Measurements from ENCODE around the gene TLR10. TPM values are rescaled to one million over a fixed set of nuclear protein-coding genes. Genes with fewer than 3 reads are reported as not detected.

The TLR10 gene
- polyA plus RNA-seq, 1 of the 3 experiments (the other 2 are of a cell fraction) = not detected

DNA sequence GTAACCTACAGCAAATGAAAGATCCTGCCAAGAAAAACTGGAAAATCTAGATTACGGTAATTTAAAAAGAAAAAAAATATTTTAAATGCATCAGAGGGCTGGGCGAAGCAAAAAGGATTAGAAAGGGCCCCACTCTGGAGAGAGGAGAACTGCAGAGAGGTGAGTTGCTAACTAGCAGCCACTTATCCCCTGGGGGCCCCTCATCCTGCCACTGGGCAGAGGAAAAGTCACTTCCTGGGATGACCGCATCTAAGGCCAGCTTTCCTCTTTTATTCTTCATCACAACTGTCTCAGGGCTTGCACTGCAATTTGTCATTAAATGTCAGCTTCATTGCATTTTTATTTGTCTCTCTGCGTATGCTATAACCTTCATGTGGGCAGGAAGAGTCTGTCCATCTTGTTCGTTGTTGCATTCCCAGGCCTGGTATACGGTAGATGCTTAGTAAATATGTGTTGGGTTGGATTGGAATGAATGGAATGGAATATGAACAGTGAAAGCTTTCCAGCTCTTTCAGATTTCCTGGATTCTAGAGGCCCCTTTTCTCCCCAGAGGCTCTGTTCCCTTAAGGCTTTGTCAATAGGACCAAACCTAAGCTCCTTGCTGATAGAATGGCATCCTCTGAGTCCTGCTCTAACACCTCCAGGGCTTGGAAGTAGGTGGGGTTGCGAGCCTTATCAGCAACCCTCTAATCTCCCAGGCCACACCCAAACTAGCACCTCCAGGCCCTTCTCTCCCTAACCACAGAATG lies 58.9 kb downstream of the TLR10 start (continued):
- no peak for TF ChIP-seq RCOR1 (IDR thresholded peaks at IDR 0.05; ENCODE audit: low read length)
- TF ChIP-seq TCF12 (IDR thresholded peaks at IDR 0.05) = no peak
- no peak for TF ChIP-seq RXRA (IDR thresholded peaks at IDR 0.05; ENCODE audit: borderline replicate concordance, low read depth)
- TF ChIP-seq, protein P1, sequence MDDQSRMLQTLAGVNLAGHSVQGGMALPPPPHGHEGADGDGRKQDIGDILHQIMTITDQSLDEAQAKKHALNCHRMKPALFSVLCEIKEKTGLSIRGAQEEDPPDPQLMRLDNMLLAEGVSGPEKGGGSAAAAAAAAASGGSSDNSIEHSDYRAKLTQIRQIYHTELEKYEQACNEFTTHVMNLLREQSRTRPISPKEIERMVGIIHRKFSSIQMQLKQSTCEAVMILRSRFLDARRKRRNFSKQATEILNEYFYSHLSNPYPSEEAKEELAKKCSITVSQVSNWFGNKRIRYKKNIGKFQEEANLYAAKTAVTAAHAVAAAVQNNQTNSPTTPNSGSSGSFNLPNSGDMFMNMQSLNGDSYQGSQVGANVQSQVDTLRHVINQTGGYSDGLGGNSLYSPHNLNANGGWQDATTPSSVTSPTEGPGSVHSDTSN (IDR thresholded peaks at IDR 0.05) = no peak
- TF ChIP-seq, protein P2, sequence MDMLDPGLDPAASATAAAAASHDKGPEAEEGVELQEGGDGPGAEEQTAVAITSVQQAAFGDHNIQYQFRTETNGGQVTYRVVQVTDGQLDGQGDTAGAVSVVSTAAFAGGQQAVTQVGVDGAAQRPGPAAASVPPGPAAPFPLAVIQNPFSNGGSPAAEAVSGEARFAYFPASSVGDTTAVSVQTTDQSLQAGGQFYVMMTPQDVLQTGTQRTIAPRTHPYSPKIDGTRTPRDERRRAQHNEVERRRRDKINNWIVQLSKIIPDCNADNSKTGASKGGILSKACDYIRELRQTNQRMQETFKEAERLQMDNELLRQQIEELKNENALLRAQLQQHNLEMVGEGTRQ (IDR thresholded peaks at IDR 0.05; ENCODE audit: borderline replicate concordance, low read depth, low read length) = no peak
- no peak for TF ChIP-seq YY1 (IDR thresholded peaks at IDR 0.05; ENCODE audit: low read depth)
- no peak for TF ChIP-seq FOXJ3 (CRISPR knock-in tag; IDR thresholded peaks at IDR 0.05)
- no peak for TF ChIP-seq TAF1 (IDR thresholded peaks at IDR 0.05; ENCODE audit: borderline replicate concordance, low read depth, low read length)

DNA sequence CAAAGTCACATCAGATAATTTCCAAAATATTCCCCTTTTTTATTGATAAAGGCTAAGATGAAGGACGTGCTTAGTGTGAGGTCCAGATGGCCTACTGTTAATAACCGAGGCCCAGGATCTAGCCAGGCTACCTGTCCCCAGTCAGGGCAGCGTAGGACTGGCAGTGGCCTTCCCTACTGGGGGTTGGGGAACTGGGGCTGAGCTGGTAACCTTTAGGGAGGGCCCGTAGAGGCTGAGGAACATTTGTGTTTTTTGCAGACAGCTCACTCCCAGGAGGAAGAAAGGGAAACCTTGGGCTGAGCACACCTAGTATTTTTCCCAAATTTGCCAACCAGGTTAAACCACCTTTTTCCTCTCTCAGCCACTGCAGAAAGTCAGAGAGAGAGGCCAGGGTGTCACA lies 59.7 kb downstream of the TLR10 start:
- H3K9me3 ChIP-seq = no peaks in the 10 kb centered on the region
- no peaks in the 10 kb centered on the region for H3K4me1 ChIP-seq (ENCODE audit: control insufficient read depth in 1 of 2, insufficient read depth in 2 of 2, low read depth in 1 of 2, low read length in 1 of 2)
- no peak overlapping the region for H2AFZ ChIP-seq (ENCODE audit: low read depth)
- no peak overlapping the region for H3K4me3 ChIP-seq (ENCODE audit: low read depth in 2 of 2, low read length in 1 of 2)
- no peak overlapping the region for H3K9ac ChIP-seq
- no peak overlapping the region for H3K27ac ChIP-seq (ENCODE audit: low read depth in 2 of 2, low read length in 1 of 2)
- no CpG with 5 or more reads among the region's 4 CpGs for WGBS (ENCODE audit: low lambda C conversion rate)
- no peak for DNase-seq
- CTCF ChIA-PET = interaction anchor here (0.6 to 2.8 kb wide), 4 partner anchors 9 to 543 kb away, joined by 3 to 15 read pairs (median 8); no protein-coding TSS in a partner anchor
- TF ChIP-seq YY1 (IDR thresholded peaks at IDR 0.05; ENCODE audit: low read depth) (no peak), FOXJ3 (CRISPR knock-in tag; IDR thresholded peaks at IDR 0.05) (no peak), GATA2 (CRISPR knock-in tag; IDR thresholded peaks at IDR 0.05) (no peak), POLR2AphosphoS5 (IDR thresholded peaks at IDR 0.05; ENCODE audit: low read depth, low read length) (no peak), JUND (IDR thresholded peaks at IDR 0.05) (no peak), TAF1 (IDR thresholded peaks at IDR 0.05; ENCODE audit: borderline replicate concordance, low read depth, low read length) (no peak), TCF12 (IDR thresholded peaks at IDR 0.05) (no peak), RAD21 (IDR thresholded peaks at IDR 0.05; ENCODE audit: low read length) (no peak)
- TF ChIP-seq, protein P3, sequence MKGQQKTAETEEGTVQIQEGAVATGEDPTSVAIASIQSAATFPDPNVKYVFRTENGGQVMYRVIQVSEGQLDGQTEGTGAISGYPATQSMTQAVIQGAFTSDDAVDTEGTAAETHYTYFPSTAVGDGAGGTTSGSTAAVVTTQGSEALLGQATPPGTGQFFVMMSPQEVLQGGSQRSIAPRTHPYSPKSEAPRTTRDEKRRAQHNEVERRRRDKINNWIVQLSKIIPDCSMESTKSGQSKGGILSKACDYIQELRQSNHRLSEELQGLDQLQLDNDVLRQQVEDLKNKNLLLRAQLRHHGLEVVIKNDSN (IDR thresholded peaks at IDR 0.05; ENCODE audit: borderline replicate concordance, low read depth) = no peak
- TF ChIP-seq, protein P4, sequence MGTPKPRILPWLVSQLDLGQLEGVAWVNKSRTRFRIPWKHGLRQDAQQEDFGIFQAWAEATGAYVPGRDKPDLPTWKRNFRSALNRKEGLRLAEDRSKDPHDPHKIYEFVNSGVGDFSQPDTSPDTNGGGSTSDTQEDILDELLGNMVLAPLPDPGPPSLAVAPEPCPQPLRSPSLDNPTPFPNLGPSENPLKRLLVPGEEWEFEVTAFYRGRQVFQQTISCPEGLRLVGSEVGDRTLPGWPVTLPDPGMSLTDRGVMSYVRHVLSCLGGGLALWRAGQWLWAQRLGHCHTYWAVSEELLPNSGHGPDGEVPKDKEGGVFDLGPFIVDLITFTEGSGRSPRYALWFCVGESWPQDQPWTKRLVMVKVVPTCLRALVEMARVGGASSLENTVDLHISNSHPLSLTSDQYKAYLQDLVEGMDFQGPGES (IDR thresholded peaks at IDR 0.05; ENCODE audit: low read depth, low read length) = no peak
- TF ChIP-seq, protein P1 (IDR thresholded peaks at IDR 0.05) = no peak
- H3K9me2 ChIP-seq = no peaks in the 10 kb centered on the region
- H3F3A ChIP-seq (replicated peaks; ENCODE audit: insufficient read depth) = no peaks in the 10 kb centered on the region
- POLR2A ChIA-PET = no interaction called here
- no peaks in the 10 kb centered on the region for H4K20me1 ChIP-seq (ENCODE audit: insufficient read depth)
- H3K27me3 ChIP-seq (ENCODE audit: insufficient read depth) = no peaks in the 10 kb centered on the region
- no peak overlapping the region for H3K4me2 ChIP-seq
- no peaks in the 10 kb centered on the region for H3K79me2 ChIP-seq (ENCODE audit: insufficient read depth)
- no peaks in the 10 kb centered on the region for H3K36me3 ChIP-seq (replicated peaks in 1 of 2; ENCODE audit: control insufficient read depth in 1 of 2, insufficient read depth in 2 of 2, low read length in 1 of 2)

Small RNAs within 50 kb of the gene (small RNA-seq; reads per million reads assigned to genes)
- gene RNA5SP158 = 0 reads per million in 7 experiments

Other genes starting within 250 kb of the TLR10 start
- 8.2 and 8.9 TPM in 2 replicates for gene KLF3, start 118.8 kb downstream of the TLR10 start, polyA plus RNA-seq (2012; rRNA removed)
- gene TLR1, start 21.8 kb upstream of the TLR10 start, polyA plus RNA-seq (2012; rRNA removed) = 0.03 TPM in 1 of 2 replicates, not detected in the other
- gene TLR6, start 73.8 kb upstream of the TLR10 start, polyA plus RNA-seq (2012; rRNA removed) = 0.10 and 0.19 TPM in 2 replicates
- 48.2 and 54.2 TPM in 2 replicates for gene FAM114A1, start 84.8 kb upstream of the TLR10 start, polyA plus RNA-seq (2012; rRNA removed)
- 0.13 and 0.15 TPM in 2 replicates for gene TMEM156, start 249.4 kb upstream of the TLR10 start, polyA plus RNA-seq (2012; rRNA removed)

All from SK-N-SH (cell line).